ENCODE measurements around the gene ANKLE1.

ANKLE1 gene

DNA sequence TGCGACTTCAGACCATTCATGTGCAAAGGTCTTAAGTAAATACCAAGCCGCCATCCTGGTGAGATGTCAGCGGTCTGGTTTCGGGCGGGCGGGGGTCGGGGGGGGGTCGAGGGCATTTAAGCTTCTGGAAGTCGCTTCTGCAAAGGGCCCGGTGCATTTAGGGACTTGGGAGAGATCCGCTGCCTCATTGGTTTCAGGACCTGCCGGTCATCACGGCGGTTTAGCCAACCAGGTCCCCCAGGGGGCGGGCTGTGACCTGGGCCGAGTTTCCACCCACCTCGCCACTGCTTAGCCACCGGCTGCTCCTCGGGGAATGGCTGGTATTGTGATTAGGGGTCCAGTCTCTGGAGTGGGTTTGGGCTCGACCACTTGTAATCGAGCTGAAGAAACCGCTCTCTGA is 7.8 kb downstream of the ANKLE1 start:
- TF ChIP-seq POLR2AphosphoS5 (IDR thresholded peaks at IDR 0.05; ENCODE audit: low read depth, low read length) = no peak
- TF ChIP-seq, protein P1, sequence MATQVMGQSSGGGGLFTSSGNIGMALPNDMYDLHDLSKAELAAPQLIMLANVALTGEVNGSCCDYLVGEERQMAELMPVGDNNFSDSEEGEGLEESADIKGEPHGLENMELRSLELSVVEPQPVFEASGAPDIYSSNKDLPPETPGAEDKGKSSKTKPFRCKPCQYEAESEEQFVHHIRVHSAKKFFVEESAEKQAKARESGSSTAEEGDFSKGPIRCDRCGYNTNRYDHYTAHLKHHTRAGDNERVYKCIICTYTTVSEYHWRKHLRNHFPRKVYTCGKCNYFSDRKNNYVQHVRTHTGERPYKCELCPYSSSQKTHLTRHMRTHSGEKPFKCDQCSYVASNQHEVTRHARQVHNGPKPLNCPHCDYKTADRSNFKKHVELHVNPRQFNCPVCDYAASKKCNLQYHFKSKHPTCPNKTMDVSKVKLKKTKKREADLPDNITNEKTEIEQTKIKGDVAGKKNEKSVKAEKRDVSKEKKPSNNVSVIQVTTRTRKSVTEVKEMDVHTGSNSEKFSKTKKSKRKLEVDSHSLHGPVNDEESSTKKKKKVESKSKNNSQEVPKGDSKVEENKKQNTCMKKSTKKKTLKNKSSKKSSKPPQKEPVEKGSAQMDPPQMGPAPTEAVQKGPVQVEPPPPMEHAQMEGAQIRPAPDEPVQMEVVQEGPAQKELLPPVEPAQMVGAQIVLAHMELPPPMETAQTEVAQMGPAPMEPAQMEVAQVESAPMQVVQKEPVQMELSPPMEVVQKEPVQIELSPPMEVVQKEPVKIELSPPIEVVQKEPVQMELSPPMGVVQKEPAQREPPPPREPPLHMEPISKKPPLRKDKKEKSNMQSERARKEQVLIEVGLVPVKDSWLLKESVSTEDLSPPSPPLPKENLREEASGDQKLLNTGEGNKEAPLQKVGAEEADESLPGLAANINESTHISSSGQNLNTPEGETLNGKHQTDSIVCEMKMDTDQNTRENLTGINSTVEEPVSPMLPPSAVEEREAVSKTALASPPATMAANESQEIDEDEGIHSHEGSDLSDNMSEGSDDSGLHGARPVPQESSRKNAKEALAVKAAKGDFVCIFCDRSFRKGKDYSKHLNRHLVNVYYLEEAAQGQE (IDR thresholded peaks at IDR 0.05; ENCODE audit: insufficient read depth in 1 of 2, low read depth in 2 of 2, low read length in 2 of 2) = no peak
- no peak for TF ChIP-seq FOXP2 (optimal IDR thresholded peaks at IDR 0.05; ENCODE audit: borderline replicate concordance, extremely low read depth, extremely low read length, insufficient read depth)
- TF ChIP-seq TAF1 (IDR thresholded peaks at IDR 0.05; ENCODE audit: borderline replicate concordance, insufficient read depth, low read length) = no peak

DNA sequence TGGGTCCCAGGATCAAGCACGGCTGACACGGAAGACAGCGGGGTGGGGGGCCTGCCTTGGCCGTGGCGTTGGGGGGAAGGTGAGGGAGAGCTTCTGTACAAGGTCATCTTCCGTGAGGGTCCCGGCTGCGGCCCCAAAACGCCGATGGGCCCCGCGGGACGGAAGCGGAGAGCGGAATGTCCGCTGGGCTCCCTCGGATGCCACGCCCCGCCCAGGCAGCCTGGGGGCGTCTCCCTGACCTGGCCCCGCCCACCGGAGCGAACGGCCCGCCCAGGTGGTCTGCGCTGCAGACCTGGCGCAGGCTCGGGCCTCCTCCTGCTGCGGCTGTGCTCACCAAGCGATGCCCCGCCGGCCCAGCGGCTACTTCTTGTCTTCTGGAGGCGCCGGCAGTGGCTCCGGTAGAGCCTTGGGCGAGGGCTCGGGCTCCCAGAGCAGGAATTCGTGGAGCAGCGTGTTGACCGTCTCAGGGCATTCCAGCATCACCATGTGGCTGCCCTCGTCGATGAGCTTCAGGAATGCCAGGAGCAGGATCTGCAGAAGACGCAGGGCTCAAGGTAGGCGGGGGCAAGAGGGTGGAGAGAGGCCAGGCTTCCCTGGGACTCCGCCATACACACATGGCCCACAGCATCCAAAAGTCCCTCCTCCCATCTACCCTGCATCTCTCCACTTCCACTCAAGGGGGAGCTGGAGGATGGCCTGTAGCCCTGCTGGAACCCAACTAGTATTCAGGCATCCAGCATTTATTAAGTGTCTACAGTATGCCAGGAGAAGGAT is 10.8 kb downstream of the ANKLE1 start:
- TF ChIP-seq, protein P1 (IDR thresholded peaks at IDR 0.05; ENCODE audit: insufficient read depth in 1 of 2, low read depth in 2 of 2, low read length in 2 of 2) = no peak; a peak in 1 of 4 replicates
- TF ChIP-seq FOXP2 (optimal IDR thresholded peaks at IDR 0.05; ENCODE audit: borderline replicate concordance, extremely low read depth, extremely low read length, insufficient read depth) (peak; percentile 77), SIN3A (IDR thresholded peaks at IDR 0.05; ENCODE audit: borderline replicate concordance, insufficient read depth, low read length) (no peak), TAF1 (IDR thresholded peaks at IDR 0.05; ENCODE audit: borderline replicate concordance, insufficient read depth, low read length) (0 out of 2 replicates have a peak, but pooled peaks have one; percentile 28), POLR2AphosphoS5 (IDR thresholded peaks at IDR 0.05; ENCODE audit: low read depth, low read length) (peak; percentile 93)

- no peak for TF ChIP-seq POLR2AphosphoS5 (IDR thresholded peaks at IDR 0.05; ENCODE audit: low read depth, low read length)
Observed at GRCh38 chr19:17293605-17294004, 11.9 kb downstream of the ANKLE1 start.

DNA sequence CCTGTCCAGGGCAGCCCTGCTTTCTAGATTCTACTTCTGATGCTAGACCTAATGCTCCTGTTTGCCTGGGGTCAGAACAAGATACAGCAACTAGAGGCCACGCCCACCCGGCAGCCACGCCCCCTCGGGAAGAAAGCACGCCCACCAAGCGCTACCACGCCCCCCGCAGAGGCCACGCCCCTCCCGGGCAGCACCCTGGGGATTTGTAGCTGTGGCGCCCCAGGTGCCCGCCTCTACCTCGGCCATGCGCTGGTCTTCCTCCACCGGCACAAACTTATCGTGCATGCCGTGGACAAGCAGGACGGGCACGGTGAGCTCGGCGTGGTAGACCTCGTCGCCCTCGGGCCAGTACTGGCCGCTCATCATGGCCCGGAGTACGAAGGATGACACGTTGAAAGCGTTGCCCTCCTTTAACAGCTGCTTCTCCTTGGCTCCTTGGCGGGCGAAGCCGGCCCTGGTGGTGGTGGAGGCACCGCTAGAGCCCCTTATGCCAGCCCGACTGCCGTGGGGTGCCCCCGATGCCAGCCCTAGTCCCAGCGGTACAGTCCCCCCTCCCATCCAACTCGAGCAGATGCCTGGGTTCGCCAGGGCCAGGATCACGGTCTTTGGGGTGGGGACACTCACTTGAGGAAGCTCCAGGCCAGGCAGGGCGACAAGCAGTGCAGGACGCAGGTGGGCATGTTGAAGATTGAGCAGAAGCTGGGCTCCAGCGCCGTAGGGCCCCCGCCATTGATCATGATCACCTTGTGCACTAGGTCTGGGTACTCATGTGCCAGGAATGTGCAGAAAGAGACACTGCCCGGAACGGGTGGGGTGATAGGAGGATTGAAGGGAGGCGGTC is 12.6 kb downstream of the ANKLE1 start:
- TF ChIP-seq FOXP2 (optimal IDR thresholded peaks at IDR 0.05; ENCODE audit: borderline replicate concordance, extremely low read depth, extremely low read length, insufficient read depth) (no peak), TAF1 (IDR thresholded peaks at IDR 0.05; ENCODE audit: borderline replicate concordance, insufficient read depth, low read length) (no peak), POLR2AphosphoS5 (IDR thresholded peaks at IDR 0.05; ENCODE audit: low read depth, low read length) (no peak), SIN3A (IDR thresholded peaks at IDR 0.05; ENCODE audit: borderline replicate concordance, insufficient read depth, low read length) (no peak)
- TF ChIP-seq, protein P1 (IDR thresholded peaks at IDR 0.05; ENCODE audit: insufficient read depth in 1 of 2, low read depth in 2 of 2, low read length in 2 of 2) = no peak

GRCh38 chr19:17296273-17296672 is 14.6 kb downstream of the ANKLE1 start:
- TF ChIP-seq SIN3A (IDR thresholded peaks at IDR 0.05; ENCODE audit: borderline replicate concordance, insufficient read depth, low read length) = no peak
- no peak for TF ChIP-seq POLR2AphosphoS5 (IDR thresholded peaks at IDR 0.05; ENCODE audit: low read depth, low read length)
- TF ChIP-seq FOXP2 (optimal IDR thresholded peaks at IDR 0.05; ENCODE audit: borderline replicate concordance, extremely low read depth, extremely low read length, insufficient read depth) = no peak
- TF ChIP-seq, protein P1 (IDR thresholded peaks at IDR 0.05; ENCODE audit: insufficient read depth in 1 of 2, low read depth in 2 of 2, low read length in 2 of 2) = no peak
